Measurements from ENCODE around the gene CIRBP.

- no peak for TF ChIP-seq ZNF274 (IDR thresholded peaks at IDR 0.05; ENCODE audit: low read depth, low read length)
- TF ChIP-seq SUZ12 (IDR thresholded peaks at IDR 0.05; ENCODE audit: extremely low read depth, insufficient read depth, insufficient read length): no peak
These were observed 26.9 kb downstream of the CIRBP start for GRCh38 chr19:1296078-1296477.
